Activated naive CD4-positive, alpha-beta T cell treated with anti-CD3 and anti-CD28 coated beads, Interleukin-2, amount 10 ng/mL, durations not matched to agents 7 days and 5 days (primary cell): ENCODE results near the gene PTPRF.

ENCODE experiments used
- CTCF ChIA-PET: fragments of 350-600 bp; sonication (Branson Sonifier 250); formaldehyde crosslinking; loops from one replicate; lab custom pipeline; 2021; ENCODE audit warnings: antibody characterized with exemption; lab: Charles Lee
- DNase-seq: peaks from one replicate; pipeline ENCODE4 v3.0.0-alpha.2; 2020
- H3K27ac Mint-ChIP-seq: one replicate; pipeline ENCODE4 v1.8.0; 2021; ENCODE audit warnings: mild to moderate bottlenecking, moderate library complexity, mixed read lengths
- H3K27me3 Mint-ChIP-seq: one replicate; pipeline ENCODE4 v1.8.0; 2021; ENCODE audit warnings: mild to moderate bottlenecking, mixed read lengths
- H3K36me3 Mint-ChIP-seq: one replicate; pipeline ENCODE4 v1.8.0; 2021; ENCODE audit warnings: mixed read lengths
- H3K4me1 Mint-ChIP-seq: one replicate; pipeline ENCODE4 v1.8.0; 2021; ENCODE audit warnings: mixed read lengths
- H3K4me3 Mint-ChIP-seq: one replicate; pipeline ENCODE4 v1.8.0; 2021; ENCODE audit warnings: mild to moderate bottlenecking, moderate library complexity, mixed read lengths
- H3K9me3 Mint-ChIP-seq: one replicate; pipeline ENCODE4 v1.8.0; 2021; ENCODE audit warnings: mixed read lengths

PTPRF gene

DNA sequence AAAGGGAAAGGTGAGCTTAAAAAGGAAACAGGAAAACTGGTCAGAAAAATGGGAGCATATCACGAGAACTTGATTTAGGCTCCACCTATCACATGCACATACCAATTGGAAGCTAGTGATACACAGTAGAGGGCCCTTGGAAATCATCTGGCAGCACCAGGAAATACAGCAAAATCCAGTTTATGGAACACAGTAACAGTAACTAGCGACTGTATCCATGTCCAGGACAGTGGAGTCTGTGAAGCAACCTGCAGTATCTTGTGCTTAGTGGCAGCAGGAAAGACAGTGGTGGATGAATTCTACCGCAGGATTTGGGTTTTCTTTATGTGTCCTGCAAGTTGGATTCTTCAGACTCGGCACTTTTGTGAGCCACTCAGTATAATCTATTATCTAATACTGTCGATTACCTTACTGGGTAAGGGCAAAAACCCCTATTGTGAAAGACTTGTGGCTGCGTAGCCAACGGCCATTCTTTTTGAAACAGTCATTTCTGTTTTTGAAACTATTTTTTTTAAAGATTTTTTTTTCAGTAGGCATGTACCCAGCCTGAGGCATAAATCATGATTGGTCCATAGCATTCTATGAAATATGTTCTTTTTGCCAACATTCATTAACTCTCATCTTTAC lies 117.7 kb downstream of the PTPRF start:
- Mint-ChIP-seq H3K27me3 (peaks cover 29% of the 10 kb centered on the region), H3K36me3 (peaks cover 7% of the 10 kb centered on the region), H3K4me3 (peak overlapping the region; percentile 90), H3K9me3 (no peaks in the 10 kb centered on the region), H3K4me1 (peaks cover 27% of the 10 kb centered on the region), H3K27ac (peak overlapping the region; percentile 95)
- CTCF ChIA-PET, result no interaction called here
- no peak for DNase-seq

DNA sequence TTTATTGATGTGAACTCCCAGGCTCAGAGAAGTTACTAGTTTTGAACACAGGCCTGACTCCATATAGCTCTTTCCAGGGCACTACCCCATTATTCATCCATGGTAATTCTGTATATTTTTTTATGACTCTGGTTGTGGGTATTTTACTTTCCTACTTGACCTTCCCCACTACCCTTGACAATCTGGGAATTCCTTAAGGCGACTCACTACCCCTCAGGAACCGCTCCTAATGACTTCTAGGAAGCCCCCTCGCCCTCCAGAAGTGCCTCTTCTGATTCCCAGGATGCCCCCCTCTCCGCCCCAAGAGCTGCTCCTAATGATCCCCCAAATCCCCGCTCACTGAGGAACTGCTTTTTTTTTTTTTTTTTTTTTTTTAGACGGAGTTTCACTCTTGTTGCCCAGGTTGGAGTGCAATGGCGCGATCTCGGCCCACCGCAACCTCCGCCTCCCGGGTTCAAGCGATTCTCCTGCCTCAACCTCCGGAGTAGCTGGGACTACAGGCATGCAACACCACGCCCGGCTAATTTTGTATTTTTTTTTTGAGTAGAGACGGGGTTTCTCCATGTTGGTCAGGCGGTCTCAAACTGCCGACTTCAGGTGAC lies 118.3 kb downstream of the PTPRF start:
- CTCF ChIA-PET, result no interaction called here
- DNase-seq, result no peak
- H3K4me1 Mint-ChIP-seq, result peaks cover 32% of the 10 kb centered on the region

DNA sequence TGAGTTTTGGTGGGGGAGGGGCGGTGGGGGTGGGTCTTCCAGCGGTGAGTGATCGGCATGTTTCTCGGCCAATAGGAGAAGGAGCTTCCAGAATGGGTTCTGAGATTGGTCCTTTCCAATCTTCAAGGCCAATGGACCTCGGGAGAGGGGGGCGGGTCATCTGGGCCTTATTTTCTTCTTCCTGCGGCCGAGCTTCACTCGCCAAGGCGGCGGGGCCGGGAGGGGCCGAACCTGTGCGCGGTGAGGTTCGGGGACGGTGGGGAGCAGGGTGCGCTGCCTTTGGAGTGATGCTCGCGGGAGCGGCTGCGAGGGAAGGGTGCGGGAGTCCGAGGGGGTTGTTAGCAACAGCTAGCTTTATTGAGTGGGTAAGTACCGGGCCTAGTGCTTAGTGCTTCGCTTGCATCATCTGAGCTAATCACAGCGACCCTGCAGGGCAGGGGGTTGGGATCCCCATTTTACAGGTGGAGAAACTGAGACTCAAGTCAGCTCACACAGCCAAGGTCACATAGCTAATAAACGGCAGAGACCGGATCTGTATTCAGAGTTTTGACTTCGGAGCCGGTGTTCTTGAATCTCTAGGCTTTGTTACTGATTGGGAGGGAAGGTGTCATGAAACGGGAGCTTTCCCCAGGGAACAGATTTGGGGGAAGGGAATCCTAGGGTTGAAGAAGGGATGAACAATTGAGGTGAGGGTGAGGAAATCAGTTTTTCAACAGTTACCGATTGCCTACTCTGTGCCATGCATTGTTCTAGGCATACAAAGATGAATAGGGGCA lies 119.8 kb downstream of the PTPRF start:
- H3K27me3 Mint-ChIP-seq, result peaks cover 21% of the 10 kb centered on the region
- peaks cover 35% of the 10 kb centered on the region for H3K4me1 Mint-ChIP-seq
- CTCF ChIA-PET, result interaction anchor here (2.1 kb wide), 1 partner anchor 284 kb away, joined by 5 read pairs; no protein-coding TSS in a partner anchor
- peak overlapping the region; percentile 90 for H3K4me3 Mint-ChIP-seq
- peaks cover 18% of the 10 kb centered on the region for H3K36me3 Mint-ChIP-seq
- peak overlapping the region; percentile 95 for H3K27ac Mint-ChIP-seq
- peak; percentile 96 for DNase-seq
- H3K9me3 Mint-ChIP-seq, result no peaks in the 10 kb centered on the region

More for the DNA sequence above, 118.3 kb downstream of the PTPRF start:
- Mint-ChIP-seq H3K9me3 (no peaks in the 10 kb centered on the region), H3K27me3 (peaks cover 26% of the 10 kb centered on the region), H3K4me3 (peak overlapping the region; percentile 90), H3K27ac (peak overlapping the region; percentile 95), H3K36me3 (peaks cover 11% of the 10 kb centered on the region)

DNA sequence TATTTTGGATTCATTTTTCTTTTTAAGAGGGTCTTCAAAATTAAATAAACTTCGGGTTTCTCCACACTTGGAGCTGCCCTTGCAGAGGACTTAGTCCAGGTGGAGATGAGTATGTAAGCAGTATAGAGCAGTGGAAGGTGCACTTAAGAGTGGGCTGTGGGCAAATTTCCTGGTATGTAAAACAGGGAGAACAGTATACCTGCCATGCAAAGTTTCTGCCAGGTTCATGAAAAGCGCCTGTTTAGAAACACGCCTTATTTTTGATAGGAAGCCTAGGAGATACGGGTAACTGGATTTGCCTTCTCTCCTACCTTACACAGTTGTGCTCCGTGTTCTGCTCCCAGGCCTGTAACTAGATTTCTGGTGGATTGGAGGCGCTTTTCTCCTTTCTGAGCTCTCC lies 120.5 kb downstream of the PTPRF start:
- Mint-ChIP-seq H3K9me3 (no peaks in the 10 kb centered on the region), H3K27me3 (peaks cover 14% of the 10 kb centered on the region), H3K4me1 (peaks cover 35% of the 10 kb centered on the region), H3K4me3 (peak overlapping the region; percentile 90), H3K36me3 (peaks cover 23% of the 10 kb centered on the region), H3K27ac (no peak overlapping the region)
- CTCF ChIA-PET, result interaction anchor here (1.3 to 2.1 kb wide), 2 partner anchors 58 to 284 kb away, joined by 5 read pairs; no protein-coding TSS in a partner anchor
- no peak for DNase-seq

DNA sequence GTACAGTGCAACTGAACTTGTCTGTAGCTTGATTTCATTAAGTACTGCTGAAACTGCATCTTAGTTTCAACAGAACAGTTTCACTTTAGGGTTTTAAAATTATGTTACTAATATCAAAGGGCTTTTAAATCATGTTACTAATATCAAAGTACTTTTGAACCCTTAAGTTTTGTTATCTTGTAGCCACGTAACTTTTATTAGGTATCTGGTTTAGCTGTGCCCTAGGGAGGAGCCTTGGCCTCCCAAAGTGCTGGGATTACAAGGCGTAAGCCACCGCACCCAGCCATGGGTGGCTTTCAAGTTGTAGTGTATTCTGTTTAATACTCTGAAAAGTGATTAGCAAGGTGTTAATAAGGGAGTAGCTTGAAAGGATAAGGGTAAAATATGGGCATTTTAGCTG lies 121.2 kb downstream of the PTPRF start:
- Mint-ChIP-seq H3K9me3 (no peaks in the 10 kb centered on the region), H3K36me3 (peaks cover 28% of the 10 kb centered on the region), H3K4me1 (peaks cover 35% of the 10 kb centered on the region), H3K27me3 (peaks cover 13% of the 10 kb centered on the region), H3K4me3 (peak overlapping the region; percentile 90), H3K27ac (no peak overlapping the region)
- no peak for DNase-seq
- CTCF ChIA-PET, result interaction anchor here (1.3 to 2.1 kb wide), 2 partner anchors 57 to 283 kb away, joined by 5 read pairs; no protein-coding TSS in a partner anchor

DNA sequence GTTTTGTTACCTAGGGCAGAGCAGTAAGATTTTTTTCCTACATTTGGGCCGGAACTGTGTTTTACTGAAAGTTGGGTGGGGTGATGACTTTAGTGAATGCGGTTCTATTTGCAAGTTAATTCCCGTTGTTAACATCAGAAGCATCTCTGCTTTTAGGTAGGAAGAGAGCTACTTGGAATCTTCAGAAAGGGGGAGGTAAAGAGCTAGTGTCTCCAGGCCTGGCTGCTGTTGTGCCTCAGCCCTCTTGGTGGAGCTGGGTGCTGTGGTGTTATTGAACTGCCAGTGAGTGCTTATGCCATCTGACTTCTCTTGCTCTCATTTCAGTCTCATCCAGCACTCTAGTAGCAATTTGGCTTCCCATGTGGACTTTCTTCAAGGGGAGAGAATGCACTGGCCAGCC lies 122.7 kb downstream of the PTPRF start:
- DNase-seq, result no peak
- Mint-ChIP-seq H3K9me3 (no peaks in the 10 kb centered on the region), H3K4me1 (peaks cover 35% of the 10 kb centered on the region), H3K27me3 (peaks cover 4% of the 10 kb centered on the region), H3K27ac (no peak overlapping the region), H3K4me3 (no peak overlapping the region), H3K36me3 (peaks cover 28% of the 10 kb centered on the region)
- CTCF ChIA-PET, result interaction anchor here (0.7 to 1.4 kb wide), 3 partner anchors 49 to 382 kb away, joined by 3 to 13 read pairs (median 3); no protein-coding TSS in a partner anchor

DNA sequence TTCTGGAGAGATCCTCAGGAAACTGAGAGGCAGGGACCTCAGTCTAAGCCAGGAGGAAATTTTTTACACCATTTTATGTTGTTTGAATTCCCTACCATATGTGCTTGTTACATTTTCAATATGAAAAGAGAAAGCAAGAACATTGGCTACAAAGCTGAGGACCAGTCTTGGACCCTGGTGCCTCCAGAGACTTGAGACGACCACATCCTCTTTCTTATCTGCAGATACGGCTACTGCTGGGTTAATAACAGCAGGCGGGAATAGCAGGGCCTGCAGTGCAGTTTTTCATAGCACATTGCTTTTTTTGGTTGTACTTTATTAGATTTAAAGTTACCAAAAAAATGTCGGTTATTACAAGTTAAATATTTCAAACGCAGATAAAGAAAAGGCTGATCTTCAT lies 123.2 kb downstream of the PTPRF start:
- Mint-ChIP-seq H3K4me3 (no peak overlapping the region), H3K36me3 (peaks cover 29% of the 10 kb centered on the region)
- CTCF ChIA-PET, result interaction anchor here (0.7 to 1.4 kb wide), 2 partner anchors 48 to 281 kb away, joined by 3 to 13 read pairs; no protein-coding TSS in a partner anchor

DNA sequence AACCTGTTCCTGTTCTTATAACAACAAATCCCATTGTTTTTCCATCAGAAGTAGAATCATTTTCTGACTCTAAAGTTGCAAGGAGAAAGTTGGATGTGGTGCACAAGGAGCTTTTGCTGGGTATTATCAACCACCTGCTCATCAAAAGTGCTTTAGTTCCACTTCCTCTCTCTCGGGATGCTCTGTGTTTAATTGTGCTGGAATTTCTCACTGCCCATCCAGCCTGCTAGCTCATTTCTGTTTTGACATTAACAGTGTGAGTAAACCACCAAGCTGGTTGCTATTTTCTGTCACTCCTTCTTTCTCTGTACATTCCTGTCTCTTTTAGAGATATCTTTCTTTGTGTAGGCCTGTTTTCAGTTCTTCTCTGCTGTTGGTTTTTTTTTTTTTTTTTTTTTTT lies 125.3 kb downstream of the PTPRF start:
- Mint-ChIP-seq H3K9me3 (no peaks in the 10 kb centered on the region), H3K27me3 (no peaks in the 10 kb centered on the region), H3K36me3 (peaks cover 39% of the 10 kb centered on the region), H3K27ac (no peak overlapping the region), H3K4me3 (no peak overlapping the region), H3K4me1 (peaks cover 23% of the 10 kb centered on the region)
- CTCF ChIA-PET, result interaction anchor here (0.8 kb wide), 1 partner anchor 279 kb away, joined by 3 read pairs; no protein-coding TSS in a partner anchor
- no peak for DNase-seq

More for the DNA sequence above, 123.2 kb downstream of the PTPRF start:
- Mint-ChIP-seq H3K27ac (no peak overlapping the region), H3K9me3 (no peaks in the 10 kb centered on the region), H3K4me1 (peaks cover 31% of the 10 kb centered on the region), H3K27me3 (peaks cover 2% of the 10 kb centered on the region)
- no peak for DNase-seq

DNA sequence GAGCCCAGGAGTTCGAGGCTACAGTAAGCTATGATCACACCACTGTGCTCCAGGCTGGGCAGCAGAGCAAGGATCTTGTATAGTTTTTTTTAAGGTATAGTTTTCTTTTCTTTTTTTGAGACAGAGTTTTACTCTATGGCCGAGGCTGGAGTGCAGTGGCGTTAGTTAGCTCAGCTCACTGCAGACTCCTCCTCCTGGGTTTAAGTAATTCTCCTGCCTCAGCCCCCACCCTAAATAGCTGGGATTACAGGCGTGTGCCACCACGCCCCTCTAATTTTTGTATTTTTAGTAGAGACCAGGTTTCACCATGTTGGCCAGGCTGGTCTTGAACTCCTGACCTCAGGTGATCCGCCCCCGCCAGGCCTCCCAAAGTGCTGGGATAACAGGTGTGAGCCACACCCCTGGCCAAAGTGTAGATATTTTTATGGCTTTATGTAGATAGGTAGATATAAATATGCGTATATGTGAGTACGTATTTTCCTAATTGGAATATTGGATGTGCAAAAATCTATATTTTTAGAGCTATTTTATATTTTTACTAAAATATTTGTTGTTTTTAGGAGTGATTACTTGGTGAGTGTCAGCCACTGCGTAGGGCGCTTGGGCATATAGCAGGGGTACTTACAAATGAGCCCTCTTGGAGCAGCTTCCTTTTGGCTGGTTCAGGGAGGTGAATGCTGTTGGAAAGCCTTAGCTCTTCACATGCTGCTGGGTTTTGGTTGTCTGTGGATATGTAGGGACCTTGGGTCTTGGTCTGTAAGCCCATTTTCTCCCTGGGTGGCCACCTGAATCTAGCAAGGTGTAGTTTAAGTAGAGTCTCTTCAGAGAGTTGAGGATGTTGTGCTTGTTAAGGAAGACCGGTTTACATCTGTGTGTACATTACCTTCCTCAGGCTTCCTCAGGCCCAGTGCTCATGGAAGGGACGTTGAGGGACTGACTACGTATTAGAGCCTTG lies 128.8 kb downstream of the PTPRF start:
- no peak overlapping the region for H3K4me3 Mint-ChIP-seq
- H3K36me3 Mint-ChIP-seq, result peaks cover 53% of the 10 kb centered on the region
- no peaks in the 10 kb centered on the region for H3K9me3 Mint-ChIP-seq
- no peaks in the 10 kb centered on the region for H3K27me3 Mint-ChIP-seq
- CTCF ChIA-PET, result no interaction called here
- no peak overlapping the region for H3K27ac Mint-ChIP-seq
- H3K4me1 Mint-ChIP-seq, result no peaks in the 10 kb centered on the region
- no peak for DNase-seq

DNA sequence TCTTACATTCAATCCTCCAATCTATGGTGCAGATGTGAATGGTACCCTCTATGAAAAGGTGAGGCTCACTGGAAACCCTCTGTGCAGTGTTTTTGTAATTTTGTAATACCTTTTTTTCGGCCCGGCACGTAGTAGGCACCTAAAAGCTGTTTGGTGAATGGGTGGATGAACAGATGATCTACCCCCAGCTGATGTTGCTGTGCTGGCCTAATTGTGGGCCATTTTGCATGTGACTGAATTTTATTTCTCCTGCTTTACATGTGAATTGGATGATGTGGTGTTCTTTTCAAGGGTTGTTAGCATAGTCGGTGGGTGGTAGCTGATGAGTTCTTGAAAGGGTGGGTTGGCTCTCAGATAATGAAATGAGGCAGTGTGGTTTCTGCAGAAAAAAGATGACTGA lies 129.7 kb downstream of the PTPRF start:
- no peak overlapping the region for H3K4me3 Mint-ChIP-seq

DNA sequence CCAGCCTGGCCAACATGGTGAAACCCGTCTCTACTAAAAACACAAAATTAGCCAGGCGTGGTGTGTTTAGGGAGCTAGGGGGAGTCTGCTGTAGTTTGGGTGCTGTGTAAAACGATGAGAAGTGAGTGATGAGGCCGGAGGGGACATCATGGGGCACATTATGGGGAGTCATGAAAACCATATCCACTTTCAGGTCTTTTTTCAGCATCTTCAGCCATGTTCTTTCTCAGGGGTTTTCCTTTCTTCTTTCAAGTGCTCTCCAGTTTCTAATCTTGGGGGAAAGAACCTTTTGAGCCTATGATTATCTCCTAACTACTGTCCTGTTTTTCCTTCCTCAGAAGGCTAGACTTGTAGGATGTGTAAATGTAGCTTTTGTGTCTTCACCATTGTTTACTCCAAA lies 133.7 kb downstream of the PTPRF start:
- Mint-ChIP-seq H3K27me3 (no peaks in the 10 kb centered on the region), H3K9me3 (no peaks in the 10 kb centered on the region), H3K4me3 (no peak overlapping the region), H3K4me1 (no peaks in the 10 kb centered on the region), H3K27ac (no peak overlapping the region), H3K36me3 (peaks cover 78% of the 10 kb centered on the region)
- DNase-seq, result no peak
- CTCF ChIA-PET, result no interaction called here

More for the DNA sequence above, 129.7 kb downstream of the PTPRF start:
- DNase-seq, result no peak
- Mint-ChIP-seq H3K27me3 (no peaks in the 10 kb centered on the region), H3K9me3 (no peaks in the 10 kb centered on the region), H3K27ac (no peak overlapping the region), H3K36me3 (peaks cover 55% of the 10 kb centered on the region), H3K4me1 (no peaks in the 10 kb centered on the region)
- CTCF ChIA-PET, result no interaction called here

DNA sequence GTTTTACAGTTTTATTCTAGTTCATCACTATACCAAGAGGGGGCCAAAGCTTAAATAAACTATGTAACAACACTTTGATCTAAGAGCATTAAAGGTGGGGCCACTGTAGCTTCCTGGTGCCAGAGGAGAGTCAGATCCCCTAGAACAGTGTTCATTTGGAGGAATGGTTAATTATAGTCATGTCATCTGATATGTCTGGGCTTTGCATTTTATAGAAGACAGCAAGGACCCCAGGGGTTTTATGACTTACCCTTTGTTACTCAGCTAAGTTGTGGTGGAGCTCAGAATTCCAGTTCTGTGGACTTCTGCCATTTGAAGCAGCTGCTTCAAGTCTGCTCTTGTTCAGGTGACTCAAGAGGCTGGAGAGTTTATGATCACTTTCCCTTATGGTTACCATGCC lies 135.9 kb downstream of the PTPRF start:
- Mint-ChIP-seq H3K36me3 (peaks cover 77% of the 10 kb centered on the region), H3K27ac (no peak overlapping the region), H3K4me1 (no peaks in the 10 kb centered on the region), H3K27me3 (no peaks in the 10 kb centered on the region), H3K9me3 (no peaks in the 10 kb centered on the region), H3K4me3 (no peak overlapping the region)
- DNase-seq, result no peak
- CTCF ChIA-PET, result interaction anchor here (1.2 kb wide), 1 partner anchor 268 kb away, joined by 4 read pairs; no protein-coding TSS in a partner anchor

DNA sequence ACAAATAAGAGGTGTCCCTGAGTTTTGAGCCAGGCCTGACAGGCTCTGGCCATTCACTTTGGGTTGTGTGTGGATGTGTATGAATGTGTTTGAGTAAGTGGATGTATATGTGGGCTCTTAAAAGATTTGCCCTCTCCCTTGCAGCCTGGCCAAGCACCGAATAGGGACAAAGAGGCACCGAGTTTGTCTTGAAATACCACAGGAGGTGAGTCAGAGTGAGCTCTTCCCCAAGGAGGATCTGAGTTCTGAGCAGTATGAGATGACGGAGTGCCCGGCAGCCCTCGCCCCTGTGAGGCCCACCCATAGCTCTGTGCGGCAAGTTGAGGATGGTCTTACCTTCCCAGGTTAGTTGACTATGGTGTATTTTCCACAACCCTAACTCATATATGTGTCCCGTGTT lies 138.3 kb downstream of the PTPRF start:
- Mint-ChIP-seq H3K27me3 (no peaks in the 10 kb centered on the region), H3K4me3 (no peak overlapping the region), H3K9me3 (no peaks in the 10 kb centered on the region), H3K4me1 (no peaks in the 10 kb centered on the region), H3K27ac (no peak overlapping the region), H3K36me3 (peaks cover 75% of the 10 kb centered on the region)
- CTCF ChIA-PET, result no interaction called here
- no peak for DNase-seq
